NCI-H446 (cell line): ENCODE results near the gene LILRA1.
"Not testable (repeated sequence)": the region's sequence is repeated elsewhere in the genome, so short reads cannot be mapped to it uniquely, and the experiment has no call there.

Source experiments
- DNase-seq, 2 experiments: peaks; one replicate each; lab custom pipeline; 2025; lab: John Stamatoyannopoulos, UW

The LILRA1 gene

DNA sequence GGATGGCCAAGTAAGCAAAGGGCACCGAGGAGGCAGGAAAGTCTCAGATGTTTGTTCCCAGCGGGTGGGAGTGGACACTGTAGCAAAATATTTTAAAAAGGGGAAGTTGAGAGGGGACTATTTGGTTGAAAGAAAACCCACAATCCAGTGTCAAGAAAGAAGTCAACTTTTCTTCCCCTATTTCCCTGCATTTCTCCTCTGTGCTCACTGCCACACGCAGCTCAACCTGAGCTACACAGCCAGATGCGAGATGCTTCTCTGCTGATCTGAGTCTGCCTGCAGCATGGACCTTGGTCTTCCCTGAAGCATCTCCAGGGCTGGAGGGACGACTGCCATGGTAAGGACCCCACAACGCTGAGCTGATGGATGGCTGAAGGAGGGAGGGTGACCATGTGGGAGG is at the start of gene LILRA1:
TSS of gene LILRA1 (plus strand) at position 188 of the 400 bp plus-strand sequence. CDS start 613 bp downstream, outside the sequence.
- DNase-seq = not testable (repeated sequence)

GRCh38 chr19:54548806-54549205 is 44.6 kb upstream of the LILRA1 start:
- no peak for DNase-seq

DNA sequence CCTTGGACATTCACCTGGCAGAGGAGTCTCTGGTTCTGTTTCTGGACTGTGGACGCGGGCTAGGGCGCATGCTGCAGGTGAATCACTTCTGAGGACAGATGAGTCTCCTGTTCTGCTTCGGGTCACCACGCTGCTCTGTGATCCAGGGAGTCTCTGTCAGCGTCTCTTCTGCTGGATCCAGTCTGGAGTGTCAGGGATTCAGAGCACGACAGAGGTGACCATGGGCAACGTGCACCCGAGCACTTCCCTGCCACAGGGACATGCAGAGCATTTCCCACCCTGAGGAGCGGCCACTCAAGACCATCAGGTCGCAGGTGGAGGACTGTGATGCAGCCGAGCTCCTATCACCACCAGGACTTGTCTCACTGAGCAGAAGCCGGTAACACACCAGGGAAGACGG is 44.2 kb upstream of the LILRA1 start:
- no peak for DNase-seq

DNA sequence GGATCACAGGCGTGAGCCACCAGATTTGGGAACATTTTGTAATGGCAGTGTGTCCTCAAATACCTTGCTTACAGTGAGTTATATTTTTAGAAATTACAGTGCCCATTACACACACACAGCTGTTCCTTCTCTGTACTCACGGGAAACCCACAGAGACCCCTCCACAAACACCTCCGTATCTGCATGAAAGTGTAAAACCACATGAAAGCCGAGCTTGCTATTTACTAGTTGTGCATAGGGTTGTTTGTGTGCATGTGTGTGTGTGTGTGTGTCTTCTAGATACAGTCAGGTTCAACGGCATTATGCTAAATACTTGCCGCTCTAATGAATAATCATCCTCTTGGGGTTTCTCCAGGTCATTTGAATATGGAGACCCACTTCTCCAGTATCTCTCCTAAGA is 42.1 kb upstream of the LILRA1 start:
- DNase-seq = no peak

GRCh38 chr19:54551950-54552912 is 41.2 kb upstream of the LILRA1 start:
- no peak for DNase-seq

- no peak for DNase-seq
Observed at GRCh38 chr19:54552913-54553310, 40.5 kb upstream of the LILRA1 start.

DNA sequence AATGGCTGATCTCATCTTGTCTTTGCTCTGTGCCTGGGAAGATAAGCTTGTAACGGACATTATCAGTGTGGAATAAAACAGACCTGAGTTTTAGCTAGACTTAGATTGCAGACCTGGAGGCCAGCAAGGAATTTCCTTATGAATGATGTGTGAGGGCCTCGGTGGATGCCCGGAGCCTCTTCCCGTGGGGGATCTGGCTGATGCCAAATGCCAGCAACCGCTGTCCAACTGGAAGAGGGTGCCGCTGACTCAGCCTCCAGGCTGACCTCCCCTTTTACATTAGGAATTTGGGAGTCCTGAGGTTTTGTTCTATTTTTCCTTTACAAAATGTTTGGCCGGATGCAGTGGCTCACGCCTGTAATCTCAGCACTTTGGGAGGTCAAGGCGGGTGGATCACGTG is 39.4 kb upstream of the LILRA1 start:
- DNase-seq = no peak

DNA sequence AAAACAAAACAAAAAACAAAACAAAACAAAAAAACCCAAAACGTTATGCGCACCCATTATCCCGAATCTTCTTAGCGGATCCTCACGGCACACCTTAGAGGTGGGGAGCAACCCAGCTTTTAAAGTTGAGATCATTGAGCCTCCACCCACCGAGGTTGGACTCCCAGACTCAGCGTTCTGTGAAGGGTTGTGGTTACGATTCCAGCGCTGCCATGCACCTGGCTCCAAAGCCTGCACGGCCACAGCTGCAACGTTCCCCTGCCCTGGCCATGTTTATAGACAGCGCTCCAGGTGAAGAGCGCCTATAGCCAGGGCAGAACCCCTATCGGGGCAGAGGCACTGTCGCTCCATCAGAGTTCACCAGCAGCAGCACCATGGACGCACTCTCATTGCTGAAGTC is 38.5 kb upstream of the LILRA1 start:
- no peak for DNase-seq

GRCh38 chr19:54556194-54556593 is 37.2 kb upstream of the LILRA1 start:
- no peak for DNase-seq

- DNase-seq = no peak
Observed at GRCh38 chr19:54558339-54558738, 35.1 kb upstream of the LILRA1 start.

DNA sequence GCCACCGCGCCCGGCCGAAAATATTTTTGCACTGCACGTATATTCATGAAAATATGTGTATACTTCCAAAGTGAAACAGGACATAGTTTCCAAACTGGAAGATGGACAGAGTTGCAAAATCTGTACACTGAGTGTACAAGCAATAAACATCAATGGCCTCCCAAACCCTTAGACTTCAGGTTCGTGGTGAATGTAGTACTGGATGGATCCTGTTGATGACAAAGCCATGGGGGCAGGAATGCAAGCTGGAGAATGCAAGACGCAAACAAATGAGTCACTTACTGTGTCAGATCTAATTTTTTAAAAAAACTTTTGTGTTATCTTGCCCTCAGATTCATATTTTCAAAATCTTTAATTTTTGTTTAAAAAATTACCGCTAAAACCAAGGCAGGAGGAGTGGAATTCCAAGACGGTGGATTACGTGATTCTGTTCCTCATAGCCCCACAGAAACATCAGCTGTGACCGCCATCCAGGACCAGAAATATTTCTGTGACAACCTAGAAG is 32.5 kb upstream of the LILRA1 start:
- no peak for DNase-seq

- DNase-seq = no peak
Observed at GRCh38 chr19:54561840-54562239, 31.6 kb upstream of the LILRA1 start.

DNA sequence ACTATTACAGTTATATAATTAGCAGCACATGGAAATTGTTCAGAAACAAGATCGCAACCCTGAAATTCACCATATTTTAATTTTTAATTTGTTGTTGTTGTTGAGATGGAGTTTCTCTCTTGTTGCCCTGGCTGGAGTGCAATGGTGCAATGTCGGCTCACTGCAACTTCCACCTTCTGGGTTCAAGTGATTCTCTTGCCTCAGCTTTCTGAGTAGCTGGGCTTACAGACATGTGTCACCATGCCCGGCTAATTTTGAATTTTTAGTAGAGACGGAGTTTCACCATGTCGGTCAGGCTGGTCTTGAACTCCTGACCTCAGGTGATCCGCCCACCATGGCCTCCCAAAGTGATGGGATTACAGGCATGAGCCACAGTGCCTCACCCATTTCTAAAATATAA is 30.2 kb upstream of the LILRA1 start:
- DNase-seq = not testable (repeated sequence)

GRCh38 chr19:54570316-54570715 is 23.1 kb upstream of the LILRA1 start:
- DNase-seq = no peak

DNA sequence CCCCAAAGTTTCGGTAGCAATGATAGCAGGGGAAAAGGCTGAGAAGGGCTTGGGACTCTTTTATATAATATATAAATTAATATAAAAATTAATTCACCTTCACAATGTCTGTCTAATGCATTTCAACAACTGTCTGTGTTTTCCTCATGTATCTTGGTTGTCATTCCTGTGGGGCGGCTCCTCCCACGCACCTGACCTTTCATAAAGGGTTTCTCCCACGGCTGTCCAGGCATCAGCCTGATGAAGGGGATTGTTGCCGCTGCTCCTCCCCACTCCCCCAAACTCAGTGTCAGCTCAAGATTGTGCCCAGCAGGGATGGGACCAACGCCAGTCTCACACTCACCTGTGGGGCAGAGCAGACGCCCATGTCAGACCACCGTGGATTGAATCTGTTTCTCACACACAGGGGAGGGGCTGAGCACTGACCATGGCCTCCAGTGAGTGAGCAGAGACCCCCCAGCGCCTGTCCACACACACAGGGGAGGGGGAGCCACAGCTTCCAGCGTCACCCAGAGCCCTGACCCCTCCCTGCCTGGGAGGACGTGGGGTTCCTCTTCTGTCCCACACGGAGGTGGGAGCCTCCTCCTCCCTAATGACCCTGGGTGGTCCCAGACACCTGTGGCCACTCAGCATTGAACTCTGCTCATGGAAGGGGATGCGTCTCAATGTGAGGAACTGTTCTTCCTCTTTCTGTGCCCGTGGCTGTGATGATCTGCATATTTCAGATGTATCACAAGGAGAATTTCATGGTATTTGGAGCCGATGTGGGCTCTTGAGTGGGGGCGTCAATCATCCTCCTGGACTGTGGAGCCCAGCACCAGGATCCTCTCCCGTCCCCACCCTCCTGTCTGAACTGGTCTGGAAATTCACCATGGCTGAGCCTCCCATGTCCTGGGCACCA is 21.5 kb upstream of the LILRA1 start:
- DNase-seq = not testable (repeated sequence)

DNA sequence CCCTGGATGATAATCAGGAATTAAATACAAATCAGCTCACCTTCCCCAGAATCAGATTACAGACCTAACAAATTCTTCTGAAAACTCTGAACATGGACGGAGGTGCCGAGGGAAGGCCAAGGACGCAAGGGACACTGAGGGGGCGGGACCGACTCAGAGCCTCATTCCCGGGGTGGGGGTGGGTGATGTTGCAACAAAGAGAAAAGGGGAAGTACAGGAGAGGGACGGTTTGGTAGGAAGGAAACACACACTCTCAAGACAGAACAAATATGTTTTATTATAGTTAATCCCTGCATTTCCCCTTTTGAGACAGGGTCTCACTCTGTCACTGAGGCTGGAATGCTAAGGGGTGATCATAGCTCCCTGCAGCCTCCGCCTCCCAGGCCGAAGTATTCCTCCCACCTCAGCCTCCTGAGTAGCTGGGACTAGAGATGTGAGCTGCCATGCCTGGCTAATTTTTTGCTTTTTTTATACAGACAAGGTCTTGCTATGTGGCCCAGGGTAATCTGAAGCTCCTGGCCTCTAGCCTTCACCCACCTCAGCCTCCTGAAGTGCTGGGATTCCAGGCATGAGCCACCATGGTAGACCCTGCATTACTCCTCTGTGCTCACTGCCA is 20.6 kb upstream of the LILRA1 start:
- no peak for DNase-seq

DNA sequence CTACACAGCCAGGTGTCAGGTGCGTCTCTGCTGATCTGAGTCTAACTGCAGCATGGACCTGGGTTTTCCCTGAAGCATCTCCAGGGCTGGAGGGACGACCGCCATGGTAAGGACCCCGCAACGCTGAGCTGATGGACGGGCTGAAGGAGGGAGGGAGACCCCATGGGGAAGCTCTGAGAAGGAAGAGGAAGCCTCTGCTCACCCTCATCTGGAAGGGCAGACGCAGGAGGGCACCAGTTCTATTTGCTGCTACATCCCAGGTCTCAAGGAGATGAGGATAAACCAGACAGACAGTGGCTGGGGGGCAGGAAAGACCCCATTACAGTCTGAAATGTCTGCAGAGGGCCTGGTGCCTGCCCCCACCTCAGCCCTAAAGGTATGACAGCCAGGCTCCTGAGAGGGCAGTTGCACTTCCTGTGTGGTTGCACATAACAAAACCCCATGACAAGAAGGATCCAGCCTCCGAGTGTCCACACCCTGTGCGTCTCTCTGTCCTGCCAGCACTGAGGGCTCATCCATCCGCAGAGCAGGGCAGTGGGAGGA is 20.0 kb upstream of the LILRA1 start, which contains the start of gene LILRA2:
TSS of gene LILRA2 (plus strand) at position 461 of the 543 bp plus-strand sequence. CDS start 89 bp downstream, outside the sequence.
- no peak for DNase-seq

- no peak for DNase-seq
Observed at GRCh38 chr19:54574051-54574450, 19.4 kb upstream of the LILRA1 start.

GRCh38 chr19:54574527-54575056 is 18.8 kb upstream of the LILRA1 start:
- DNase-seq = no peak

GRCh38 chr19:54575205-54575604 is 18.2 kb upstream of the LILRA1 start:
- DNase-seq = not testable (repeated sequence)

GRCh38 chr19:54576411-54576976 is 16.9 kb upstream of the LILRA1 start:
- no peak for DNase-seq
